IMR-90 (cell line): ENCODE results near the gene FLT3. TPM values are rescaled to one million over a fixed set of nuclear protein-coding genes. Genes with fewer than 3 reads are reported as not detected.
A peak's percentile ranks its signal among the peaks of the same experiment; 100 is the strongest.

Experiments used
- ATAC-seq: fragments of 200-7000 bp; cut with Tn5 transposase; 2 replicates; pipeline ENCODE4 v1.9.1; 2020; ENCODE audit warnings: low read depth, mild to moderate bottlenecking, moderate library complexity
- BruUV-seq: library from RNA; stranded (reverse); fragments of 400-500 nt; replicated peaks from 2 replicates; lab custom pipeline; 2021; lab: Mats Ljungman, UMichigan
- CTCF ChIA-PET: fragments of 300-600 bp; formaldehyde crosslinking; extraction: SDS; loops from one replicate; lab custom pipeline; 2021; ENCODE audit warnings: antibody characterized with exemption; lab: Yijun Ruan, JAX
- POLR2A ChIA-PET: fragments of 300-600 bp; sonication (Branson Sonifier 250); formaldehyde crosslinking; loops from one replicate; lab custom pipeline; 2022; ENCODE audit warnings: antibody characterized with exemption; ENCODE audit not compliant: unreplicated experiment; lab: Charles Lee
- DNase-seq: peaks from one replicate; pipeline ENCODE4 v3.0.0; 2013
- H2AFZ ChIP-seq: replicated peaks from 2 replicates; pipeline ENCODE3; 2013; ENCODE audit warnings: low read length, mild to moderate bottlenecking; ENCODE audit not compliant: poor library complexity
- H2AK5ac ChIP-seq: 2 replicates; pipeline ENCODE4 v1.6.1; 2013; ENCODE audit warnings: low read depth, low read length, inconsistent platforms
- H2AK9ac ChIP-seq: replicated peaks from 2 replicates; pipeline ENCODE3; 2013; ENCODE audit warnings: mild to moderate bottlenecking, low read depth, low read length, moderate library complexity; ENCODE audit not compliant: poor library complexity
- H2BK120ac ChIP-seq: 2 replicates; pipeline ENCODE4 v1.6.1; 2013; ENCODE audit warnings: low read depth, low read length, inconsistent platforms
- H2BK15ac ChIP-seq: 3 replicates; pipeline ENCODE4 v1.6.1; 2013; ENCODE audit warnings: low read depth, low read length, inconsistent platforms
- H2BK20ac ChIP-seq: 2 replicates; pipeline ENCODE4 v1.6.1; 2013; ENCODE audit warnings: low read depth, mild to moderate bottlenecking, inconsistent platforms, low read length, moderate library complexity
- H2BK5ac ChIP-seq: 2 replicates; pipeline ENCODE4 v1.6.1; 2013; ENCODE audit warnings: mild to moderate bottlenecking, low read depth, low read length, inconsistent platforms; ENCODE audit not compliant: poor library complexity, severe bottlenecking
- H3K14ac ChIP-seq: replicated peaks from 2 replicates; pipeline ENCODE4 v1.6.1; 2013; ENCODE audit warnings: low read depth, low read length, inconsistent platforms
- H3K18ac ChIP-seq: 2 replicates; pipeline ENCODE4 v1.6.1; 2013; ENCODE audit warnings: low read depth, low read length, control low read depth
- H3K23ac ChIP-seq: 2 replicates; pipeline ENCODE4 v1.6.1; 2013; ENCODE audit warnings: low read depth, low read length, inconsistent platforms
- H3K27ac ChIP-seq: 2 replicates; pipeline ENCODE4 v1.5.1; 2013; ENCODE audit warnings: mild to moderate bottlenecking, control low read depth, low read length; ENCODE audit not compliant: insufficient read depth
- H3K27me3 ChIP-seq: 2 replicates; pipeline ENCODE4 v1.6.1; 2013; ENCODE audit warnings: low read length; ENCODE audit not compliant: control insufficient read depth, insufficient read depth
- H3K36me3 ChIP-seq: 2 replicates; pipeline ENCODE4 v1.6.1; 2013; ENCODE audit warnings: low read length, mixed read lengths; ENCODE audit not compliant: control insufficient read depth, insufficient read depth
- H3K4ac ChIP-seq: 2 replicates; pipeline ENCODE4 v1.6.1; 2013; ENCODE audit warnings: low read depth, low read length, inconsistent platforms
- H3K4me1 ChIP-seq: 2 replicates; pipeline ENCODE4 v1.6.1; 2013; ENCODE audit warnings: low read length, mixed read lengths; ENCODE audit not compliant: control insufficient read depth, insufficient read depth
- H3K4me2 ChIP-seq: 2 replicates; pipeline ENCODE4 v1.6.1; 2013; ENCODE audit warnings: low read depth, mild to moderate bottlenecking, control low read depth, low read length, moderate library complexity
- H3K4me3 ChIP-seq: 2 replicates; pipeline ENCODE4 v1.5.1; 2013; ENCODE audit warnings: low read depth, mild to moderate bottlenecking, control low read depth, low read length, moderate library complexity; ENCODE audit not compliant: insufficient read depth
- H3K56ac ChIP-seq: 2 replicates; pipeline ENCODE4 v1.6.1; 2013; ENCODE audit warnings: low read length, inconsistent platforms; ENCODE audit not compliant: insufficient read depth; ENCODE audit errors: extremely low read depth
- H3K79me1 ChIP-seq, 2 experiments: 2 replicates each; pipeline ENCODE4 v1.6.1; 2013; ENCODE audit warnings: low read length in 2 of 2, inconsistent platforms in 1 of 2, low read depth in 1 of 2
- H3K9ac ChIP-seq: 2 replicates; pipeline ENCODE4 v1.6.1; 2013; ENCODE audit warnings: low read depth, low read length, control low read depth
- H3K9me1 ChIP-seq: 2 replicates; pipeline ENCODE4 v1.6.1; 2013; ENCODE audit warnings: low read length, inconsistent platforms; ENCODE audit not compliant: insufficient read depth
- H3K9me3 ChIP-seq: 2 replicates; pipeline ENCODE4 v1.6.1; 2013; ENCODE audit warnings: low read length; ENCODE audit not compliant: control insufficient read depth, insufficient read depth
- H4K20me1 ChIP-seq: 2 replicates; pipeline ENCODE4 v1.6.1; 2013; ENCODE audit warnings: low read length, inconsistent platforms; ENCODE audit not compliant: insufficient read depth
- H4K5ac ChIP-seq: 2 replicates; pipeline ENCODE4 v1.6.1; 2013; ENCODE audit warnings: mild to moderate bottlenecking, low read depth, low read length, control low read depth
- H4K8ac ChIP-seq, 2 experiments: 2 replicates each; pipeline ENCODE4 v1.6.1; 2013; ENCODE audit warnings: low read depth in 2 of 2, low read length in 2 of 2, control low read depth in 1 of 2, inconsistent platforms in 1 of 2
- H4K91ac ChIP-seq: 2 replicates; pipeline ENCODE4 v1.6.1; 2013; ENCODE audit warnings: low read depth, low read length, inconsistent platforms; ENCODE audit not compliant: insufficient read depth
- BHLHE40 ChIP-seq: fragments of 150-350 bp; IDR thresholded peaks from 2 replicates; pipeline ENCODE4 v1.6.1; 2016; ENCODE audit warnings: mild to moderate bottlenecking, low read depth, low read length
- CEBPB ChIP-seq: IDR thresholded peaks from 2 replicates; pipeline ENCODE4 v1.6.1; 2012; ENCODE audit warnings: low read depth, low read length, improper control_type of control experiment
- CHD1 ChIP-seq: IDR thresholded peaks from 2 replicates; pipeline ENCODE4 v1.6.1; 2012; ENCODE audit warnings: low read depth, low read length, improper control_type of control experiment
- CTCF ChIP-seq: conservative IDR thresholded peaks from 2 replicates; pipeline ENCODE4 v1.5.1; 2012; ENCODE audit warnings: mild to moderate bottlenecking, low read depth, low read length, improper control_type of control experiment
- ELK1 ChIP-seq: fragments of 150-350 bp; IDR thresholded peaks from 2 replicates; pipeline ENCODE4 v1.6.1; 2016; ENCODE audit warnings: low read depth, mild to moderate bottlenecking, low read length, moderate library complexity, borderline replicate concordance
- MAFK ChIP-seq: IDR thresholded peaks from 2 replicates; pipeline ENCODE4 v1.6.1; 2012; ENCODE audit warnings: low read depth, low read length, improper control_type of control experiment
- MAZ ChIP-seq: IDR thresholded peaks from 2 replicates; pipeline ENCODE4 v1.6.1; 2012; ENCODE audit warnings: low read depth, mild to moderate bottlenecking, low read length, improper control_type of control experiment, moderate library complexity, borderline replicate concordance
- MXI1 ChIP-seq: IDR thresholded peaks from 2 replicates; pipeline ENCODE4 v1.6.1; 2012; ENCODE audit warnings: low read depth, mild to moderate bottlenecking, low read length, moderate library complexity, borderline replicate concordance
- NFE2L2 ChIP-seq: fragments of 150-350 bp; IDR thresholded peaks from 2 replicates; pipeline ENCODE4 v1.6.1; 2016; ENCODE audit warnings: low read depth, mild to moderate bottlenecking, low read length
- POLR2A ChIP-seq: IDR thresholded peaks from 2 replicates; pipeline ENCODE4 v1.6.1; 2012; ENCODE audit warnings: mild to moderate bottlenecking, low read depth, low read length
- RAD21 ChIP-seq: IDR thresholded peaks from 2 replicates; pipeline ENCODE4 v1.6.1; 2012; ENCODE audit warnings: low read length, improper control_type of control experiment
- RCOR1 ChIP-seq: IDR thresholded peaks from 2 replicates; pipeline ENCODE4 v1.6.1; 2012; ENCODE audit warnings: mild to moderate bottlenecking, low read length, improper control_type of control experiment; ENCODE audit not compliant: insufficient replicate concordance
- RFX5 ChIP-seq: IDR thresholded peaks from 2 replicates; pipeline ENCODE4 v1.8.0; 2012; ENCODE audit warnings: low read depth, mild to moderate bottlenecking, low read length, moderate library complexity
- SMC3 ChIP-seq: fragments of 150-350 bp; IDR thresholded peaks from 2 replicates; pipeline ENCODE4 v1.6.1; 2016; ENCODE audit warnings: low read depth, mild to moderate bottlenecking, antibody characterized with exemption, low read length, moderate library complexity
- USF2 ChIP-seq: fragments of 150-350 bp; IDR thresholded peaks from 2 replicates; pipeline ENCODE4 v1.6.1; 2017; ENCODE audit warnings: mild to moderate bottlenecking, antibody characterized with exemption, low read length, low read depth
- WGBS, 2 experiments: methylation state at CpG; one replicate each; pipeline versions ENCODE4 v1.1.5 to v1.1.7; 2013; ENCODE audit warnings: missing lambda C conversion rate in 2 of 2; ENCODE audit not compliant: insufficient read length in 1 of 2; ENCODE audit errors: extremely low coverage in 2 of 2; 5-methylcytosine and 5-hydroxymethylcytosine counted together
- dilution Hi-C: fragments of 300-500 bp; cut with HindIII; formaldehyde crosslinking; loops from one replicate; pipeline ENCODE4 v1.14.3; 2018; ENCODE audit warnings: low sequenced_read_pairs; ENCODE audit not compliant: unreplicated experiment
- in situ Hi-C: fragments of 300-500 bp; cut with MboI; formaldehyde crosslinking; loops from 3 replicates; pipeline ENCODE4 v1.14.3; 2019; ENCODE audit warnings: low sequenced_read_pairs, inconsistent platforms, mixed read lengths
- intact Hi-C: fragments of 100-400 bp; cut with micrococcal nuclease; formaldehyde crosslinking; loops from 2 replicates; pipeline ENCODE4 v1.10.0; 2022
- polyA plus RNA-seq, 3 experiments: library from polyadenylated mRNA; depleted of rRNA; stranded (reverse); fragments of >200 nt; gene quantifications; 2 replicates each; pipeline ENCODE4 v1.2.3, GENCODE V29; 2012; ENCODE audit warnings: low replicate concordance in 1 of 3
- total RNA-seq: library from RNA; depleted of rRNA; stranded (reverse); fragments of >200 nt; gene quantifications from 2 replicates; pipeline ENCODE4 v1.2.3, GENCODE V29; 2012

The FLT3 gene
- total and polyA plus RNA-seq, 2 of the 4 experiments (the other 2 are of a cell fraction), result not detected

- Histone ChIP-seq H3K4ac (peak overlapping the region; percentile 86), H3K9me1 (no peaks in the 10 kb centered on the region; the same call in 1 of the 2 replicates), H3K79me1 (peaks cover 9 to 48% of the 10 kb centered on the region in 2 experiments), H4K20me1 (peaks cover 33% of the 10 kb centered on the region), H4K8ac (peak overlapping the region; percentile 86), H3K4me2 (peak overlapping the region; percentile 83), H2BK15ac (no peak overlapping the region), H3K23ac (peak overlapping the region; percentile 98), H2AFZ (peak overlapping the region; percentile 88), H2AK5ac (peak overlapping the region; percentile 66; the same call in 1 of the 2 replicates), H2BK20ac (no peak overlapping the region), H3K9ac (peak overlapping the region; percentile 98), H4K91ac (peak overlapping the region; percentile 71), H3K27ac (peak overlapping the region; percentile 96), H2AK9ac (no peak overlapping the region), H3K18ac (peak overlapping the region; percentile 58), H3K9me3 (no peaks in the 10 kb centered on the region), H3K36me3 (no peaks in the 10 kb centered on the region), H3K14ac (peak overlapping the region; percentile 96), H3K4me1 (peaks cover 3% of the 10 kb centered on the region; the same call in 1 of the 2 replicates), H2BK5ac (peak overlapping the region; percentile 52), H4K5ac (peak overlapping the region; percentile 81), H3K4me3 (peak overlapping the region; percentile 81), H2BK120ac (peak overlapping the region; percentile 64; the same call in 1 of the 2 replicates), H3K56ac (peak overlapping the region; percentile 84), H3K27me3 (no peaks in the 10 kb centered on the region)
- DNase-seq (no peak), ATAC-seq (no peak)
- TSS peak; percentile 56 for BruUV-seq
- intact Hi-C loops, result loop anchor here (5.0 kb wide), 3 partner anchors 140 to 340 kb away; no protein-coding TSS in a partner anchor
- CTCF ChIA-PET, result no interaction called here
- TF ChIP-seq RCOR1 (no peak), ELK1 (no peak), SMC3 (no peak), BHLHE40 (no peak), RAD21 (no peak), POLR2A (no peak), MAFK (no peak), NFE2L2 (no peak), USF2 (no peak), MAZ (no peak), CHD1 (no peak), RFX5 (no peak), MXI1 (no peak), CEBPB (no peak), CTCF (no peak)
- POLR2A ChIA-PET, result interaction anchor here (0.7 kb wide), 2 partner anchors 10 to 186 kb away, joined by 5 read pairs; no protein-coding TSS in a partner anchor
- in situ Hi-C loops, result no loop called here
- dilution Hi-C loops, result no loop called here
- WGBS, 2 experiments, result 0% methylated on average over 1 of the region's 11 CpGs; no CpG with 5 or more reads in 1 of the 2 experiments
Measured at GRCh38 chr13:28137596-28137995, 37.2 kb upstream of the FLT3 start.
